ENCODE data around the gene DAPL1.
"Not testable (repeated sequence)": the region's sequence is repeated elsewhere in the genome, so short reads cannot be mapped to it uniquely, and the experiment has no call there.

The DAPL1 gene

DNA sequence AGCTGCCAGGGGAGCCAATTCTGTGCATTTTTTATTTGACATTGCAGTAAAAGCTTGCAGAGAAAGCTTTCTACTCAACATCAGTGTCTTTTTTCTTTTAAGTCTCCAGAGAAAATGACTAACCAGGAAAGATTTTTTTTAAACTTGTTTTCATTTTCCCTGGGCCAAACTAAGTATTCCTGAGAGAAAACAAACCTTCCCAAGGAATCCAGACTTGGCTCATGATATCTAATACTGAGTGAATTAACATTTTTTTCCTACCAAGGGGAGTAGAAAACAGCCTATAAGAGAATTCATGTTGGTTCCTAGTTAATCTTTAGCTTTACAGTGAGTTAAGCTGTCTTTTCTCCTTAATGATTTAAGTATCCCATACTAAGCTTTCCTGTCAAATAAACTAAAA, 46.7 kb downstream of the DAPL1 start:
- no peak for TF ChIP-seq FOXK2 (IDR thresholded peaks at IDR 0.05)
- no peak for TF ChIP-seq FOXA1 (IDR thresholded peaks at IDR 0.05)
- no peak for TF ChIP-seq NFRKB (IDR thresholded peaks at IDR 0.05)
- TF ChIP-seq FOXM1 (IDR thresholded peaks at IDR 0.05; ENCODE audit: borderline replicate concordance), result no peak
- no peak for TF ChIP-seq LEF1 (IDR thresholded peaks at IDR 0.05; ENCODE audit: borderline replicate concordance)
- no peak for TF ChIP-seq CTBP1 (IDR thresholded peaks at IDR 0.05; ENCODE audit: borderline replicate concordance)
- no peak for TF ChIP-seq TARDBP (IDR thresholded peaks at IDR 0.05)
- TF ChIP-seq ARNT (IDR thresholded peaks at IDR 0.05), result no peak
- no peak for TF ChIP-seq BHLHE40 (IDR thresholded peaks at IDR 0.05; ENCODE audit: borderline replicate concordance)
- TF ChIP-seq ZNF384 (IDR thresholded peaks at IDR 0.05), result no peak
- no peak for TF ChIP-seq SUZ12 (IDR thresholded peaks at IDR 0.05)
- no peak for TF ChIP-seq ELF4 (IDR thresholded peaks at IDR 0.05)
- no peak for TF ChIP-seq SP1 (IDR thresholded peaks at IDR 0.05)
- CTCF ChIA-PET, result no interaction called here
- POLR2A ChIA-PET, result no interaction called here
- DNase-seq (ENCODE audit: extremely low spot score), result no peak

DNA sequence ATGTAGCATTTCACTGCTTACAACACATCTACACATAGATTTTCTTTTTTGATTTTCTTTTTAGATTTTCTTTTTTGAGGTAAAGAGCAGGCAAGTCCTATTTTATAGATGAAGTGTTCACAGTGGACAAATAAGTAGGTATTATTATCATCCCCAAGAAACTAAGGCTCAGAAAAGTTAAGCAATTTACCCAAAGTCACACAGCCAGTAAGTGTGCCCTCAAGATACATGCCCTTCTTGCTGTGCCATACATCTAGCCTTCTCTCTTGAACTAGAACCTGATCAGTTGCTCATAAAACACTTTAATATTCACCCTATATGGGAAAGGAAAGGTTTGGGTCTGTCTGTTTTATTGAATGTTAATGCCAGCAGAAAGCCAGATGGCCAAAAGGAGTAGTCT, 50.3 kb downstream of the DAPL1 start:
- ChIA-PET POLR2A (no interaction called here), CTCF (no interaction called here)
- TF ChIP-seq FOXK2 (IDR thresholded peaks at IDR 0.05), result no peak
- no peak for TF ChIP-seq FOXM1 (IDR thresholded peaks at IDR 0.05; ENCODE audit: borderline replicate concordance)
- TF ChIP-seq FOXA1 (IDR thresholded peaks at IDR 0.05), result no peak
- TF ChIP-seq NFRKB (IDR thresholded peaks at IDR 0.05), result no peak
- no peak for TF ChIP-seq BHLHE40 (IDR thresholded peaks at IDR 0.05; ENCODE audit: borderline replicate concordance)
- TF ChIP-seq ZNF384 (IDR thresholded peaks at IDR 0.05), result no peak
- no peak for TF ChIP-seq CTBP1 (IDR thresholded peaks at IDR 0.05; ENCODE audit: borderline replicate concordance)
- TF ChIP-seq SUZ12 (IDR thresholded peaks at IDR 0.05), result no peak
- no peak for DNase-seq (ENCODE audit: extremely low spot score)

DNA sequence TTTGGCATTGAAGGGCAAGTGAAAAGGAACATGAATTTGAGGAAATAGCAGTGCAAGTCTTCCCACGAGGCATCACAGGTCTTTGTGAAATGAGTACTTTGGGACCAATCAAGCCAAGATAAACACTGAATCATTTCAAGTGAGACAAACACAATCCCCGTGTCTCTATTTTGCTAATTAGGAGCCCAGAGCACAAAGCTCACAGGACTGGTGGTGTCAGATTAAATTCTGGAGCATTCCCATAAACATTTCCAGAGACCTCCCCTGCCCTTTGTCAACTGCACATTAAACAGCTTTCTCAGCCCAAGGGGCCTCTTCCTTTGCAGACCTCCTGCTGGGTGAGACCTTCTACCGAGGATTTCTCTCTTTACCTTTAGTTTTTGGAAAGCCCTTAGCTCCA, 50.7 kb downstream of the DAPL1 start:
- TF ChIP-seq L3MBTL2 (conservative IDR thresholded peaks at IDR 0.05) (no peak), SP1 (IDR thresholded peaks at IDR 0.05) (no peak), HDGF (IDR thresholded peaks at IDR 0.05; ENCODE audit: borderline replicate concordance) (no peak), CTBP1 (IDR thresholded peaks at IDR 0.05; ENCODE audit: borderline replicate concordance) (no peak), ELF4 (IDR thresholded peaks at IDR 0.05) (no peak), BHLHE40 (IDR thresholded peaks at IDR 0.05; ENCODE audit: borderline replicate concordance) (no peak), TARDBP (IDR thresholded peaks at IDR 0.05) (no peak), NFRKB (IDR thresholded peaks at IDR 0.05) (no peak), FOXM1 (IDR thresholded peaks at IDR 0.05; ENCODE audit: borderline replicate concordance) (no peak), FOXK2 (IDR thresholded peaks at IDR 0.05) (no peak), ZNF384 (IDR thresholded peaks at IDR 0.05) (no peak)
- CTCF ChIA-PET, result interaction anchor here (0.7 kb wide), 1 partner anchor 1209 kb away, joined by 3 read pairs; no protein-coding TSS in a partner anchor
- peak; percentile 16 for DNase-seq (ENCODE audit: extremely low spot score)
- POLR2A ChIA-PET, result interaction anchor here (0.8 kb wide), 1 partner anchor 13 kb away, joined by 3 read pairs; no protein-coding TSS in a partner anchor

GRCh38 chr2:158847526-158847925, 52.4 kb downstream of the DAPL1 start:
- DNase-seq (ENCODE audit: extremely low spot score); CTCF ChIA-PET; POLR2A ChIA-PET: not testable (repeated sequence)

GRCh38 chr2:158848031-158848970, 53.2 kb downstream of the DAPL1 start:
- DNase-seq (ENCODE audit: extremely low spot score); POLR2A ChIA-PET: not testable (repeated sequence)
- CTCF ChIA-PET, result interaction anchor here (1.2 kb wide), 1 partner anchor 94 kb away, joined by 3 read pairs; no protein-coding TSS in a partner anchor

DNA sequence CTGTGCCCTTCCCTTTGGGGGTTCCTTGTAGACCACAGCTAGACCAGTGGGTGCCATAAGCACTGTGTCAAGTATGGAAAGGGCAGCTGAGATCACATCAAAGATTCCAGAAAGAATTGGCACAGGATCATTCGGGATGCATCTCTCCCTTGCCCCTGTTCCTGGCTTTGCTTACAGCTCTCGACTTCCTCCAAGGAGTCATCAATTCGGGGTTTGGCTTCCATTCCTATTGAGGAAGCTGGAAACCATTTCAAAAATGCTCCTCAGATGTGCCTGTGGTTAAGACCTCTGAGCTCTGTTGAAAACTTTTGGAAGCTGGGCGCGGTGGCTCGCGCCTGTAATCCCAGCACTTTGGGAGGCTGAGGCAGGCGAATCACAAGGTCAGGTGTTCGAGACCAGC, 65.1 kb downstream of the DAPL1 start:
- DNase-seq (ENCODE audit: extremely low spot score); POLR2A ChIA-PET; CTCF ChIA-PET: not testable (repeated sequence)

DNA sequence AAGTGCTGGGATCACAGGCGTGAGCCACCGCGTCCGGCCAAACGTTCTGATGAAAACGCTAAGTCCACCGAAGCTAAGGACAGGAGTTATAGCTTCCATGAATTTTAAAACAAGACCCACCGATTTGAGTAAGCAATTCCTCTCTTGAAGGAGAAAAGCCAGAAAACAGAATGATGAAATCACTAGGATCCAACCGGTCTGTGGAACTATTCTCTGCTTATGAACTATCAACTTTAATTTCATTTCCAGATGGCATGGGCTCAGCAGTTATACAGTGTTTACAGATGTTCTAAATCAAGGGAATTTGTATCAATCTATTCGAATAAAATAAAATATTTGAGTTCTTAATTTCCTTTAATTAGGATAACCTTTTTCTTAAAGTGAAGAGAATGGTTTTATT, 66.5 kb downstream of the DAPL1 start:
- CTCF ChIA-PET; DNase-seq (ENCODE audit: extremely low spot score); POLR2A ChIA-PET: not testable (repeated sequence)

DNA sequence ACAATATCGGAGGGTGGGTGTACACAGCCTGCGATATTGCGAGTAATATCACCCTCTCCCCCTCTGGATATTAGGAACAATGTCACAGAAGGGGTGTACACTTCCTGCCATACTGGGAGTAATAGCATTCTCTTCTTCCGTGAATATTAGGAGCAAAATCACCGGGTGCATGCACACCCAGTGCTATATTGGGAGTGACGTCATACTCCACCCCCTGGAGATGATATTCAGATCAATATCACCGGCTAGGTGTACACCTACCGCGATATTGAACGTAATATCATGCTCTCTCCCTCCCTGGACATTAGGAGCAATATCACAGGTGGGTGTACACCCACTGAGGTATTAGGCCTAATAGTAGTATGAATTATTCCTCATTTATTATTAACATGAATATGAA, 70.4 kb downstream of the DAPL1 start:
- POLR2A ChIA-PET; CTCF ChIA-PET; DNase-seq (ENCODE audit: extremely low spot score): not testable (repeated sequence)

All from HEK293T (cell line).